SK-N-MC (cell line): ENCODE results near the gene PARD3.

Experiments
- EZH2 ChIP-seq: fragments of 200-600 bp; sonication (generic); IDR thresholded peaks from one replicate; pipeline ENCODE4 v1.6.1; 2017; ENCODE audit warnings: antibody characterized with exemption
- FOXP2 ChIP-seq: optimal IDR thresholded peaks from 2 replicates; pipeline ENCODE3; 2011; ENCODE audit warnings: mild to moderate bottlenecking, moderate library complexity; ENCODE audit not compliant: insufficient read depth; ENCODE audit errors: extremely low read length, control extremely low read depth
- POLR2AphosphoS5 ChIP-seq: IDR thresholded peaks from 2 replicates; pipeline ENCODE4 v1.6.1; 2012; ENCODE audit warnings: mild to moderate bottlenecking, low read depth, low read length, borderline replicate concordance

- TF ChIP-seq EZH2 (no peak), POLR2AphosphoS5 (no peak), FOXP2 (no peak)
Observed at GRCh38 chr10:34107626-34108516, 707.2 kb downstream of the PARD3 start.
